Activated T-cell treated with anti-CD3 and anti-CD28 coated beads, Interleukin-2, amount 50 U/mL, for 72 hours (primary cell): Measurements from ENCODE around the gene AXIN2. TPM values are rescaled to one million over a fixed set of nuclear protein-coding genes. Genes with fewer than 3 reads are reported as not detected.

Source experiments
- ATAC-seq, 2 donors: fragments of 150-1000 bp; cut with Tn5 transposase; replicated peaks in 1 of 2; 2 replicates each; pipeline ENCODE4 v1.10.0; 2021; ENCODE audit warnings: moderate library complexity in 2 of 2, mild to moderate bottlenecking in 1 of 2
- DNase-seq, 2 donors: peaks; one replicate each; pipeline ENCODE4 v3.0.0; 2021 to 2022; ENCODE audit warnings: mixed read lengths in 1 of 2
- H3K27ac Mint-ChIP-seq: one replicate; pipeline ENCODE4 v1.8.0; 2022; ENCODE audit warnings: mild to moderate bottlenecking, moderate library complexity, mixed read lengths
- H3K27me3 Mint-ChIP-seq: one replicate; pipeline ENCODE4 v1.8.0; 2022; ENCODE audit warnings: low read depth, mixed read lengths
- H3K36me3 Mint-ChIP-seq, 2 donors: one replicate each; pipeline ENCODE4 v1.8.0; 2022; ENCODE audit warnings: mixed read lengths in 2 of 2, mild to moderate bottlenecking in 1 of 2; ENCODE audit not compliant: insufficient read depth in 2 of 2
- H3K4me1 Mint-ChIP-seq: one replicate; pipeline ENCODE4 v1.8.0; 2022; ENCODE audit warnings: low read depth, mixed read lengths
- H3K4me3 Mint-ChIP-seq, 2 donors: one replicate each; pipeline ENCODE4 v1.8.0; 2022; ENCODE audit warnings: mild to moderate bottlenecking in 2 of 2, mixed read lengths in 2 of 2, moderate library complexity in 2 of 2
- H3K9me3 Mint-ChIP-seq, 2 donors: one replicate each; pipeline ENCODE4 v1.8.0; 2022; ENCODE audit warnings: mixed read lengths in 2 of 2
- total RNA-seq, 2 donors: library from RNA; stranded (reverse); gene quantifications; one replicate each; pipeline ENCODE4 v1.2.3, GENCODE V29; 2022

AXIN2 gene
- total RNA-seq, 2 donors from 2014 or later, result 5.9 to 6.9 TPM

DNA sequence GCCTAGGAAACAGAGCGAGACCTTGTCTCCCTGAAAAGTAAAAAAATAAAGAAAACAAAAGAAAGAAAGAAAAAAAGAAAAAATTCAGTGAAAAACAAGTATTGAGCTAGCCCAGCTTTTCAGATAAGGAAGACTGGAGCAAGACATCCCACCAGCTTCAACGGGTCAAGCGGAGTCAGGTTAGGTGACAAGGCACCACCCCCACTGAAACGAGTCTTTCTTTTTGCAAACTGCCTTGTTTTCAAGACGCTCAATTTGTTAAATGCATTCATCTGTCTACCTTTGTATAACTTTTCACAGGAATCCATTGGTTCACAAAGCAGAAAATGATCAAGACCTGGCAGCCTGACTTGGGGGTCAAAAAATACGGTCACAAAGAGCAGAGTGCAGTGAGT lies 10.7 kb upstream of the AXIN2 start:
- Mint-ChIP-seq H3K9me3 (no peaks in the 10 kb centered on the region), H3K4me1 (peaks cover 14% of the 10 kb centered on the region), H3K4me3 (no peak overlapping the region), H3K27me3 (peaks cover 6% of the 10 kb centered on the region), H3K27ac (no peak overlapping the region), H3K36me3 (no peaks in the 10 kb centered on the region)
- DNase-seq (no peak), ATAC-seq (no peak)

DNA sequence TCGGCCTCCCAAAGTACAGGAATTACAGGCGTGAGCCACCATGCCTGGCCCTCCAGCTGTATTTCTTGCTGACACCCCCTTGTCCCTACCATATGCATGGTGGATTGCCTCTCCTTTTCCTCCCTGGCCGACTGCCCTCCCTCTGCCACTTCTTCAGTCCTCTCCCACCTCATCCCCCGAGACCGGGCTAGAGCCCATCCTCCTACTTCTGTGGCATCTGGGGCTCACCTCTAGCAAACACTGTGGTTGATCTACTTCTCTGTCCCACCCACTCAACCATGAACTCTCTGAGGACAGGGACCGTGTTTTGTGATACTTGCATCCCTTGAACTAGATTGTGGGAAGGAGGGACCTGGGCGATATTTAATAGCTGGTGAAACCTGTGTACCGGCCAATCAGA lies 7.5 kb upstream of the AXIN2 start:
- Mint-ChIP-seq H3K4me3 (no peak overlapping the region), H3K27me3 (peaks cover 6% of the 10 kb centered on the region), H3K9me3 (no peaks in the 10 kb centered on the region), H3K27ac (no peak overlapping the region), H3K4me1 (peaks cover 30% of the 10 kb centered on the region), H3K36me3 (no peaks in the 10 kb centered on the region)
- no peak for DNase-seq
- ATAC-seq, result no peak

DNA sequence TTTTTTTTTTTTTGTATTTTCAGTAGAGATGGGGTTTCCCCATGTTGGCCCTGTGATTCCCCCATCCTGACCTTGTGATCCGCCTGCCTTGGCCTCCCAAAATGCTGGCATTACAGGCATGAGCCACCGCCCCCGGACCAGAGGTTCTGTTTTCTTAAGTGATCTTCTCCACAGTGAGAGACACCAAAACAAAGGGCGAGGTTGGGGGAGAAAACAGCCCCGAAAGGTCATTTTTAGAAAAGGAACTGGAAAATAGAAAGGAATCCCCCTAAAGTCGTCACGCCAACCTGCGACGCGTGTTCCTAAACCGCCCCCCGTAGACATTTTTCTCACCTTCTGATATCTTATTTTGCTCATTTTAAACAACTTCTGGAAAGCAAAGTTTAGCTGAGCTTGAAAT lies 6.1 kb upstream of the AXIN2 start:
- Mint-ChIP-seq H3K4me1 (peaks cover 43% of the 10 kb centered on the region), H3K27me3 (peaks cover 6% of the 10 kb centered on the region), H3K4me3 (no peak overlapping the region), H3K27ac (no peak overlapping the region), H3K36me3 (no peaks in the 10 kb centered on the region), H3K9me3 (no peaks in the 10 kb centered on the region)
- DNase-seq, result no peak
- ATAC-seq, result no peak

- Mint-ChIP-seq H3K27ac (no peak overlapping the region), H3K27me3 (peaks cover 6% of the 10 kb centered on the region), H3K9me3 (no peaks in the 10 kb centered on the region), H3K36me3 (no peaks in the 10 kb centered on the region), H3K4me1 (peaks cover 52% of the 10 kb centered on the region), H3K4me3 (no peak overlapping the region)
- ATAC-seq (no peak), DNase-seq (no peak)
Measured at GRCh38 chr17:65565559-65565958, 4.1 kb upstream of the AXIN2 start.

DNA sequence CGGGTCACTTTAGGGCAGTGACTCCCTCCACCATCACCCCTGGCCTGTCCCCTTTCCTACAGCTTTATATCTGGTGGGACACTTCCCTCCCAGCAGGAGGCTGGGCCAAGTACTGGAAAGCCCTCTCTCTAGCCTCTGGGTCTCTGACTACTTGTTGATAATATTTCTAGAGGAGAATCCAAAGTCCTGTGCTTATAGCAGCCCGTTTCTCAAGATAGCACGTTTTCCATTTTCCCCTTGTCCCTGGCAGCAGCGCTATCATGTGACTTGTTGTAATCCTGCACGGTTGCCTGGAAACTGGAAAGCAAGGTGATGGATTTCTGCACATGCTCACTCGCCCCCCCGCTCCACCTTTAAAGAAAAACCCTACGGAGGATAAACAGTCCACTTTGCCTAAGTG lies 3.3 kb upstream of the AXIN2 start:
- ATAC-seq, result no peak
- Mint-ChIP-seq H3K4me1 (peaks cover 52% of the 10 kb centered on the region), H3K27ac (no peak overlapping the region), H3K9me3 (no peaks in the 10 kb centered on the region), H3K4me3 (no peak overlapping the region), H3K36me3 (no peaks in the 10 kb centered on the region), H3K27me3 (peaks cover 6% of the 10 kb centered on the region)
- DNase-seq, result no peak

DNA sequence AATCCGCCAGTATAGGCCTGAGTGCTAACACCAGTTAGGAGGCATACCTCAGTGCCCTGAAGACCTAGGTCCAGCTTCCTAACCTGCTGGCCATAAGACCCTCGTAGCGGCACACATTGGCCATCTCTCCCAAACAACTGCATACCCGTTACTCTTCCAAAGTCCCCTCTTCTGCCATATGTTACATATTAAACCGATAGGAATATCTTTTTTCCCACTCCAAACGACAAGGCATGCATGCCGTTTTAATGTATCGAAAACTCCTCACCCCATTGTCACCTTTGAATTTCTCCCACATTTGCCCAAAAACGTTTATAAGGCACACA lies 721 bp upstream of the AXIN2 start:
- no peaks in the 10 kb centered on the region for H3K9me3 Mint-ChIP-seq
- H3K4me3 Mint-ChIP-seq, result peak overlapping the region; percentile 73 to 87

DNA sequence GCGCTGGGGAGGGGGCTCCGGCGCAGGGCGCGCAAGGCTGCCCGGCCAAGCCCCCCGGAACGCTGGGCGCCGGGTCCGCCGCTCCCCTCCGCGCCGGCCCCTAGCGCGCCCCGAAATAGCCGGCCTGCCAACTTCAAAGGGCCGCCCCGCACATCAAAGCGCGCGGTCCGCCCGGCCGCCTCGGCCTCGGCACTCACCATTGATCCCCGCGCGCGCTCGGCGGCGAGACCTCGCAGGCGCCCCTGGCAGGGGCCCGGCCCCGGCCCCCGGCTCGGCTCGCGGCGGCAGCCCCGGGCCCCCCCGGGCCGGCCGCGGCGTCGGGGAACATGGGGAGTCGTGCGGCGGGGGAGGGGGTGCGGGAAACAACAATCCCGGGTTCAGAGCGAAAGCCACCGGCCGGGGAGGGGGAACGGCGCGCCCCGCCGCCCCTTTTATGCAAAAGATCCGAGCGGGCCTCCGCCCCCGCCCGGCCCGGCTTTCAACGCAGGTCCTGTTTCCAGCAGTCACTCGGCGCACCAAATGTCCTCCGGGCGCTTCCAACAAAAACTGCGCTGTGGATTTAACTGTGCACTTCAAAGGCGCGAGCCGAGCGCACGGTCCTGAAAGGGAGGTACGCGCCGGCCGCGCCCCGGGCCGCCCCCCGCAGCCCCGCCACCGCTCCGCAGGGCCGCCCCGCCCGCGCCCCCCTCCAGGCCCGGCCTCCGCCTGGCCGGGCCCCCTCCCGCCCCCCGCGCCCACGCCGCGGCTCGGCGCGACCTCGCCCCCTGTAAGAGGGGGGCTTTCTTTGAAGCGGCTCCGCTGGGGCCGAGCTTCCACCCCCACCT lies 608 bp downstream of the AXIN2 start:
- H3K36me3 Mint-ChIP-seq, result no peaks in the 10 kb centered on the region
- peak; percentile 54 to 57 for ATAC-seq
- H3K4me1 Mint-ChIP-seq, result peaks cover 37% of the 10 kb centered on the region
- peaks cover 7% of the 10 kb centered on the region for H3K27me3 Mint-ChIP-seq
- H3K9me3 Mint-ChIP-seq, result no peaks in the 10 kb centered on the region
- H3K27ac Mint-ChIP-seq, result no peak overlapping the region
- DNase-seq, result peak; percentile 80 to 83
- H3K4me3 Mint-ChIP-seq, result peak overlapping the region; percentile 73 to 74

More for the DNA sequence above, 721 bp upstream of the AXIN2 start:
- no peaks in the 10 kb centered on the region for H3K36me3 Mint-ChIP-seq
- no peak for DNase-seq
- peaks cover 37% of the 10 kb centered on the region for H3K4me1 Mint-ChIP-seq
- peak overlapping the region; percentile 52 for H3K27ac Mint-ChIP-seq
- ATAC-seq, result no peak
- H3K27me3 Mint-ChIP-seq, result peaks cover 7% of the 10 kb centered on the region

DNA sequence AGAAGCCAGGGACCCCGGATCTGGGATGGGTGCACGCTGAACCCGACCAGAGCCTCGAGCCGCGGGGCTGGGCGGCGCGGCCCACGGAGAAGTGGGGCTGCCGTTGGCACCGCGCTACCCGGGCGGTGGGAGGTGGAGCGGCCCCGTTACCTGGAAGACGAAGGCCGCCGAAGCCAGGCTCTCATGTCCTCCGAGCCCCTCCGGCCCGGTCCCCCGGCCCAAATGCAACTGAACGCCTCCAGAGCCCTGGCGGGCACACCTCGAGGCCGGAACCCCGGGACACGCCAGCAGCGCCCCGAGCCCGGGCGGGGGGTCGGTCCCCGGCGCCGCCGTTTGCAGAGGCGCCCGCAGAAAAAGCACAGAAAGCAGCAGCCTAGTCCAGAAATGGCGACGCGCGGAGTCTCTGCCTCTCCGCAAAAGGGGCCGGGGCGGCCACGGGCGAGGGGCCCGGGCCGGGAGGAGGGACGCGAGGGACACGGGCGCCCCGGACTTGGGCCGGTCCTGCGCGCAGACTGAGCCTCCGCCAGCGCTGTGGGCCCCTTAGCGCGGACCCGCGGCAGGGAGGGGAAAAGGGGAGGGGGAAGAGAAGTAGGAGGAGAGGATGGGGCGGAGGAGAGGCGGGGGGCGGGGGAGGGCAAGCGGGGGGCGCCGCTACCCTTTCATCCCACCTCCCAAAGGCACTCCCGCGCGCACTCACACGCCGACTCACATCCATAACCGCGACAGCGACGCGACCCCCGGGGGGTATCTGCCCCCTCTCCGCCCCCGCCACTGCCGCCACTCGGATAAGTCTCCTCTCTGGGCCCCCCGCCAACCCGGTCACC lies 1.4 kb downstream of the AXIN2 start:
- Mint-ChIP-seq H3K4me1 (peaks cover 33% of the 10 kb centered on the region), H3K27ac (no peak overlapping the region), H3K36me3 (no peaks in the 10 kb centered on the region), H3K4me3 (peak overlapping the region in 1 of 2 donors; percentile 37), H3K27me3 (peaks cover 7% of the 10 kb centered on the region), H3K9me3 (no peaks in the 10 kb centered on the region)
- ATAC-seq, result peak in 1 of 2 donors; percentile 12
- DNase-seq, result peak; percentile 40 to 45

DNA sequence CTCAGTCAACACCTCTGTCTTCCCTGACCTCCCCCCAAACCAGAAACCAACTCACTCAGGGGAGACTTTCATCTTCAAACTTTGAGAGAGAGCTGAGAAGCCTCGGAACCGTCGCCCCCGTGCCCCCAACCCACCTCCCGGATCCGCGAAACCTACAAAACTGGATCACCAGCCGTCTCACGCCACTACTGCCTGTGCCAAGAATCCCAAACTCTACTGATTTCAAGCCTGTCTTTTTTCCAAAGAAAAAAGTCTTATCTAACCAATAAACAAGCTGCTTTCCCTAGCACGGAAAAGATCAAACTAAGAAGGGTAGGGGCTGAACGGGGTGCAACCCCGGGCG lies 2.0 kb downstream of the AXIN2 start:
- ATAC-seq (no peak), DNase-seq (no peak)
- Mint-ChIP-seq H3K9me3 (no peaks in the 10 kb centered on the region), H3K4me1 (peaks cover 27% of the 10 kb centered on the region), H3K4me3 (no peak overlapping the region), H3K36me3 (no peaks in the 10 kb centered on the region), H3K27me3 (peaks cover 7% of the 10 kb centered on the region), H3K27ac (no peak overlapping the region)

- Mint-ChIP-seq H3K27me3 (peaks cover 7% of the 10 kb centered on the region), H3K27ac (no peak overlapping the region), H3K4me1 (peaks cover 22% of the 10 kb centered on the region), H3K4me3 (no peak overlapping the region), H3K36me3 (no peaks in the 10 kb centered on the region), H3K9me3 (no peaks in the 10 kb centered on the region)
- ATAC-seq (no peak), DNase-seq (no peak)
Measured at GRCh38 chr17:65558683-65559460, 2.6 kb downstream of the AXIN2 start.

- Mint-ChIP-seq H3K36me3 (no peaks in the 10 kb centered on the region), H3K27ac (no peak overlapping the region), H3K4me3 (no peak overlapping the region), H3K27me3 (peaks cover 7% of the 10 kb centered on the region), H3K4me1 (peaks cover 16% of the 10 kb centered on the region), H3K9me3 (no peaks in the 10 kb centered on the region)
- no peak for ATAC-seq
- DNase-seq, result no peak
Measured at GRCh38 chr17:65558311-65558682, 3.2 kb downstream of the AXIN2 start.

DNA sequence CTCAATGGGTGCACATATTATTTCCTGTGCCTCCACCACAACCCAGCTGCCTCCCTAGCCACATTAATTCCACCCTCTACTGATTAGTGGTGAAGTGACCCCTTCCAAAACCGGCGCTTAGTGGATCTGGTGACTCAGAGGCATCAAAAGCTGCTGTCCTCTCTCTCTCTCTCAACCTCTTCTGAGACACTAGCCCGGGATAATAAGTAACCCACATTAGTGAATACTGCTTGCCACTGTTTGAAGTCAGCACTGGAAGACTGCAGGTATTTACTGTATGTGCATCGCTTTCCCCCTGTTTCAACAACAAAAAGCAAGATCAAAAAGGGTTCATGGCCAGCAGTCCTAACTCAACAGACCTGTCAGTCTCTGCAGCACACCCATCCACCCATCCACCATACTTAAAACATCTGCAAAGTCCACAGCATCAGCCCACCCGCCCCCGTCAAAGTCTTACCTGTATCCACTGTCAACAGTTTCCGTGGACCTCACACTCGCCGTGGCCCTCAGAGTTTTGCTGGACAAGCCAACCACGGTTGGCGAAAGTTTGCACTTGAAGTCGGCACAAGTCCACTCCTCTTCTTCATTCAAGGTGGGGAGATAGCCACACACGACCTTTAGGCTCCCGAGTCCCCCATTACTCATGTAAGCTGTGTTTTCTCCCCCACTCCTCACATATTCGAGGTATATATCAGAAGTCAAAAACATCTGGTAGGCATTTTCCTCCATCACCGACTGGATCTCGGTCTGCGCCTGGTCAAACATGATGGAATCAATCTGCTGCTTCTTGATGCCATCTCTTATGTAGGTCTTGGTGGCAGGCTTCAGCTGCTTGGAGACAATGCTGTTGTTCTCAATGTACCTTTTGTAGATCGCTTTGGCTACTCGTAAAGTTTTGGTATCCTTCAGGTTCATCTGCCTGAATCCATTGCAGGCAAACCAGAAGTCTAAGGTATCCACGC lies 3.8 kb downstream of the AXIN2 start:
- ATAC-seq, result no peak
- peak in 1 of 2 donors; percentile 33 for DNase-seq
- Mint-ChIP-seq H3K36me3 (peaks cover 2% of the 10 kb centered on the region in 2 donors), H3K4me1 (peaks cover 9% of the 10 kb centered on the region), H3K27me3 (peaks cover 7% of the 10 kb centered on the region), H3K27ac (no peak overlapping the region), H3K4me3 (no peak overlapping the region), H3K9me3 (peaks cover 0 to 1% of the 10 kb centered on the region in 2 donors)
